ENCODE measurements around the gene PREX1.
A peak's percentile ranks its signal among the peaks of the same experiment; 100 is the strongest.
"Not testable (repeated sequence)": the region's sequence is repeated elsewhere in the genome, so short reads cannot be mapped to it uniquely, and the experiment has no call there.

PREX1 gene, protein sequence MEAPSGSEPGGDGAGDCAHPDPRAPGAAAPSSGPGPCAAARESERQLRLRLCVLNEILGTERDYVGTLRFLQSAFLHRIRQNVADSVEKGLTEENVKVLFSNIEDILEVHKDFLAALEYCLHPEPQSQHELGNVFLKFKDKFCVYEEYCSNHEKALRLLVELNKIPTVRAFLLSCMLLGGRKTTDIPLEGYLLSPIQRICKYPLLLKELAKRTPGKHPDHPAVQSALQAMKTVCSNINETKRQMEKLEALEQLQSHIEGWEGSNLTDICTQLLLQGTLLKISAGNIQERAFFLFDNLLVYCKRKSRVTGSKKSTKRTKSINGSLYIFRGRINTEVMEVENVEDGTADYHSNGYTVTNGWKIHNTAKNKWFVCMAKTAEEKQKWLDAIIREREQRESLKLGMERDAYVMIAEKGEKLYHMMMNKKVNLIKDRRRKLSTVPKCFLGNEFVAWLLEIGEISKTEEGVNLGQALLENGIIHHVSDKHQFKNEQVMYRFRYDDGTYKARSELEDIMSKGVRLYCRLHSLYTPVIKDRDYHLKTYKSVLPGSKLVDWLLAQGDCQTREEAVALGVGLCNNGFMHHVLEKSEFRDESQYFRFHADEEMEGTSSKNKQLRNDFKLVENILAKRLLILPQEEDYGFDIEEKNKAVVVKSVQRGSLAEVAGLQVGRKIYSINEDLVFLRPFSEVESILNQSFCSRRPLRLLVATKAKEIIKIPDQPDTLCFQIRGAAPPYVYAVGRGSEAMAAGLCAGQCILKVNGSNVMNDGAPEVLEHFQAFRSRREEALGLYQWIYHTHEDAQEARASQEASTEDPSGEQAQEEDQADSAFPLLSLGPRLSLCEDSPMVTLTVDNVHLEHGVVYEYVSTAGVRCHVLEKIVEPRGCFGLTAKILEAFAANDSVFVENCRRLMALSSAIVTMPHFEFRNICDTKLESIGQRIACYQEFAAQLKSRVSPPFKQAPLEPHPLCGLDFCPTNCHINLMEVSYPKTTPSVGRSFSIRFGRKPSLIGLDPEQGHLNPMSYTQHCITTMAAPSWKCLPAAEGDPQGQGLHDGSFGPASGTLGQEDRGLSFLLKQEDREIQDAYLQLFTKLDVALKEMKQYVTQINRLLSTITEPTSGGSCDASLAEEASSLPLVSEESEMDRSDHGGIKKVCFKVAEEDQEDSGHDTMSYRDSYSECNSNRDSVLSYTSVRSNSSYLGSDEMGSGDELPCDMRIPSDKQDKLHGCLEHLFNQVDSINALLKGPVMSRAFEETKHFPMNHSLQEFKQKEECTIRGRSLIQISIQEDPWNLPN (N-terminal part only)

GRCh38 chr20:48827855-48828733, at the start of gene PREX1:
Gene PREX1, minus strand, starts transcription at chr20:48827999. Its CDS starts 139 bp downstream, at chr20:48827860.
- H3K9me3 Mint-ChIP-seq, result no peaks in the 10 kb centered on the region
- no peaks in the 10 kb centered on the region for H3K36me3 Mint-ChIP-seq
- peaks cover 6% of the 10 kb centered on the region for H3K27me3 Mint-ChIP-seq
- peaks cover 34% of the 10 kb centered on the region for H3K4me1 Mint-ChIP-seq
- peak within 1 kb of the TSS; percentile 84 for H3K27ac Mint-ChIP-seq
- peak within 1 kb of the TSS; percentile 90 for H3K4me3 Mint-ChIP-seq

GRCh38 chr20:48877304-48877703, 49.5 kb upstream of the PREX1 start:
- Mint-ChIP-seq H3K4me3 (no peak overlapping the region), H3K36me3 (no peaks in the 10 kb centered on the region), H3K9me3 (no peaks in the 10 kb centered on the region), H3K27ac (no peak overlapping the region), H3K27me3 (no peaks in the 10 kb centered on the region), H3K4me1 (peaks cover 14% of the 10 kb centered on the region)

DNA sequence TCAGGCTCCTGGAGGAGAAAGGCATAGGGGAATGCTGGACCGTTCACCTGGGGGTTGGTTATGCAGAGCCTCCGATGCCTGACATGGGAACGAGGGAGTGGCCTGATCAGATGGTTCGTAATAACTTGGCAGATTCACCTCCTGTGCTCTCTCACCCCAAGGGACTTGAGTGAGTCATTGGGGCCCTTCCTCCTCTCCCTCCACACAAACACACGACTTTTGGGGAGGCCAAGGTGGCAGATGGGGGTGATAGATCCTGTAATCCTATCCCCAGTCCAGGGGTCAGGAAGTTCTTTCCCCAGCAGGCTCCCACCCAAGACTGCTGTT, 48.1 kb upstream of the PREX1 start:
- Mint-ChIP-seq H3K4me1 (peaks cover 17% of the 10 kb centered on the region), H3K27me3 (no peaks in the 10 kb centered on the region), H3K27ac (no peak overlapping the region), H3K4me3 (no peak overlapping the region), H3K36me3 (no peaks in the 10 kb centered on the region), H3K9me3 (no peaks in the 10 kb centered on the region)

GRCh38 chr20:48875233-48875913, 47.6 kb upstream of the PREX1 start:
- Mint-ChIP-seq H3K4me1 (peaks cover 17% of the 10 kb centered on the region), H3K36me3 (no peaks in the 10 kb centered on the region), H3K27ac (peak overlapping the region; percentile 36), H3K27me3 (no peaks in the 10 kb centered on the region), H3K9me3 (no peaks in the 10 kb centered on the region), H3K4me3 (no peak overlapping the region)

GRCh38 chr20:48869442-48869841, 41.6 kb upstream of the PREX1 start:
- not testable (repeated sequence) for H3K36me3 Mint-ChIP-seq, H3K27me3 Mint-ChIP-seq, H3K27ac Mint-ChIP-seq, H3K4me3 Mint-ChIP-seq, H3K9me3 Mint-ChIP-seq, H3K4me1 Mint-ChIP-seq

- no peaks in the 10 kb centered on the region for H3K9me3 Mint-ChIP-seq
- no peak overlapping the region for H3K27ac Mint-ChIP-seq
- H3K36me3 Mint-ChIP-seq, result no peaks in the 10 kb centered on the region
- H3K27me3 Mint-ChIP-seq, result peaks cover 5% of the 10 kb centered on the region
- peaks cover 5% of the 10 kb centered on the region for H3K4me1 Mint-ChIP-seq
- no peak overlapping the region for H3K4me3 Mint-ChIP-seq
Observed at GRCh38 chr20:48866936-48867335, 39.1 kb upstream of the PREX1 start.

GRCh38 chr20:48864738-48865318, 37.0 kb upstream of the PREX1 start:
- H3K36me3 Mint-ChIP-seq, result no peaks in the 10 kb centered on the region
- H3K27me3 Mint-ChIP-seq, result peaks cover 5% of the 10 kb centered on the region
- H3K4me3 Mint-ChIP-seq, result no peak overlapping the region
- H3K9me3 Mint-ChIP-seq, result no peaks in the 10 kb centered on the region
- H3K27ac Mint-ChIP-seq, result no peak overlapping the region
- peaks cover 8% of the 10 kb centered on the region for H3K4me1 Mint-ChIP-seq

GRCh38 chr20:48864254-48864653, 36.5 kb upstream of the PREX1 start:
- H3K9me3 Mint-ChIP-seq, result no peaks in the 10 kb centered on the region
- no peaks in the 10 kb centered on the region for H3K36me3 Mint-ChIP-seq
- H3K4me3 Mint-ChIP-seq, result no peak overlapping the region
- peaks cover 8% of the 10 kb centered on the region for H3K4me1 Mint-ChIP-seq
- H3K27me3 Mint-ChIP-seq, result peaks cover 2% of the 10 kb centered on the region
- no peak overlapping the region for H3K27ac Mint-ChIP-seq

GRCh38 chr20:48862279-48862678, 34.5 kb upstream of the PREX1 start:
- Mint-ChIP-seq H3K9me3 (no peaks in the 10 kb centered on the region), H3K4me3 (no peak overlapping the region), H3K27ac (peak overlapping the region; percentile 76), H3K4me1 (peaks cover 8% of the 10 kb centered on the region), H3K27me3 (no peaks in the 10 kb centered on the region), H3K36me3 (no peaks in the 10 kb centered on the region)

DNA sequence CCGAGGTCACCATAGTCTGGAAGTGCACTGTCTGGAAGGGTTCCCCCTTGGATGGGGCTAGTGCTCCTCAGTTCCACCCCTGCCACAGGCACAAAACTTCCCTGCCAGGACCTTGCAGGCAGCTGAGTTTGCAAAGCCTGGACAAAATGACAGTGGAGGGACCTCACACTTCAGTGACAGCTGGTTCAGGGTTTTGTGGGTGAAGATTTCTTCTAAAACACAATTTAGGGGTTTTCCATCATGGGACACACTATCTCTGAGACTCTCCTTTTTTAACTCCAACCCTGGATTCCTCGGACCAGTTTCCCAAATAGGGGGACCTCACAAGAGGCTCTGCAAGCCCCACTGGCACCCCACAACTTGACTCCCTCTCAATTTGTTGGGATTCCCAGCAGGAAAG, 33.6 kb upstream of the PREX1 start:
- H3K27ac Mint-ChIP-seq, result no peak overlapping the region
- no peaks in the 10 kb centered on the region for H3K36me3 Mint-ChIP-seq
- H3K4me3 Mint-ChIP-seq, result no peak overlapping the region
- peaks cover 8% of the 10 kb centered on the region for H3K4me1 Mint-ChIP-seq
- no peaks in the 10 kb centered on the region for H3K9me3 Mint-ChIP-seq
- no peaks in the 10 kb centered on the region for H3K27me3 Mint-ChIP-seq

DNA sequence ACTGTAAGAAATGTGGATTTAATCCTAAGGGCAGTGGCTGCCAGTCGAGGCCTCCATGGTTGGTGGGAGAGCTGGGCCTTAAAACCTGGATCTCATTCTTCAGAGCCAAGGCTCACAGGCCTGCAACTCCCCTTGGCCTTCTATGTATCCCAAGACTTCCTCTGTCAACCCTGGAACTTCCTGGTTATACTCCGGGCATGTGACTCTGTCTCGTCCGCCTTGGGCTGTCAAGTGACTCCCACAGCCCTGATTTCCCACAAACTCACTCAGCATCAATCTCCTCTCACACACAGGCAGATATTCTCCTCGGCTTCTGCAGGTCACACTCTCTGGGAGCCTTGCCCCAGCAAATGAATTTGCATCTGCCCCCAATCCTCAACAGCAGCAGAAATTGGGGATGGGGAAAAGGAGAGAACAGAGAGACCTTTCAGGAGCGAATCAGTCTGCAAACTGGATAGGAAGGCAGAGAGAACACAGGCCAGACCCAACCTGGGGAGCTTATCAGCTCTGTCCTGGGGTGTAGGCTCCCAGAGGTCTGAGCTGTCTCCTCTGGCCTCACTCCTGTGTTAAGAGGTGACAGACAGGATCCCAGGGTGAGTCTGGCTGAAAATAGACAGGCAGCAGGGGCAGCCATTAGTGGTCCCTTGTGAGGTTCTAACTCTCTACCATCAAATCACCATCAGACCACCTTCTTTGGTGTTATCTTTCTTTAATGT, 30.4 kb upstream of the PREX1 start:
- Mint-ChIP-seq H3K4me3 (no peak overlapping the region), H3K36me3 (no peaks in the 10 kb centered on the region), H3K27me3 (no peaks in the 10 kb centered on the region), H3K27ac (no peak overlapping the region), H3K9me3 (no peaks in the 10 kb centered on the region), H3K4me1 (peaks cover 8% of the 10 kb centered on the region)

DNA sequence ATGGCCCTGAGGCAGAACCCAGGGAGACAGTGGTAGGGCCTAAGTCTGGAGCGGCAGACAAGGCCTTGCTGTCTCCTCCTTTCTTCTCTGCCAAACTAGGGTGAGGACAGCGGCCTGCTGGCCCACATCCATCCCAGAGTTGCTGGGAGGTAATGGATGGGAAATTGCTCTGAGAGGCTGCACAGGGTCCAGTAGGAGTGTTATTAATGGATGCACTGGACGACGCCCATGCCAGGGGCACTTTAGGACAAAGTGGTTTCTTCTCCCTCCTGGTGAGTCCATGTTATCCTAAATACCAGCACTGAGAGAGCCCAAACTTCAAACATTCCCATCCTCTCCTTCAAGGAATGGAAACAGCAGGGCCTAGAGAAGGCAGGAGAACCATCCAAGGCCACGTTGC, 28.3 kb upstream of the PREX1 start:
- Mint-ChIP-seq H3K27me3 (no peaks in the 10 kb centered on the region), H3K36me3 (peaks cover 2% of the 10 kb centered on the region), H3K9me3 (no peaks in the 10 kb centered on the region), H3K4me1 (peaks cover 3% of the 10 kb centered on the region), H3K27ac (no peak overlapping the region), H3K4me3 (no peak overlapping the region)

GRCh38 chr20:48855046-48855445, 27.2 kb upstream of the PREX1 start:
- Mint-ChIP-seq H3K4me3 (no peak overlapping the region), H3K27me3 (no peaks in the 10 kb centered on the region), H3K36me3 (peaks cover 2% of the 10 kb centered on the region), H3K4me1 (peaks cover 1% of the 10 kb centered on the region), H3K27ac (no peak overlapping the region), H3K9me3 (no peaks in the 10 kb centered on the region)

DNA sequence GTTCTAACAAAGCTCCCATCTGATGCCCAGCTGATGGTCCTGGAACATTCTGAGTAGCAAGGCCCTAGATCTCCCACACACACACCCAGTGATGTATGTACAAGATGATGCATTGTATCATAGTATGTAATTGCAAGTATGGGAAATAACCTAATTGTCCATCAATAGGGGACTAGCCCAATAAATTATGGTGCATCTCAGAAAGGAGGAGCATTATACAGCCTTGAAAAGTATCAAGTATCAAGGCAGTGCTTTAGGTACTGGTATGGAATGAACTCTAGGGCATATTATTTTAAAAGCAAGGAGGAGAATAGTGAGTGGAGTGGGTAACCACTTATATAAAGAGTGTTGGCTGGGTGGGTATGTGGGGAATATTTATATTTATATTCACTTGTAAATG, 24.8 kb upstream of the PREX1 start:
- H3K36me3 Mint-ChIP-seq, result peaks cover 2% of the 10 kb centered on the region
- no peaks in the 10 kb centered on the region for H3K9me3 Mint-ChIP-seq
- no peak overlapping the region for H3K27ac Mint-ChIP-seq
- H3K4me3 Mint-ChIP-seq, result no peak overlapping the region
- H3K27me3 Mint-ChIP-seq, result no peaks in the 10 kb centered on the region
- peaks cover 3% of the 10 kb centered on the region for H3K4me1 Mint-ChIP-seq
